Measurements from ENCODE around the gene CYP46A1. TPM values are rescaled to one million over a fixed set of nuclear protein-coding genes. Genes with fewer than 3 reads are reported as not detected.
A peak's percentile ranks its signal among the peaks of the same experiment; 100 is the strongest.

Gene CYP46A1
- total and polyA plus RNA-seq, 12 donors, result 0.67 to 5.9 (median 2.1) TPM

DNA sequence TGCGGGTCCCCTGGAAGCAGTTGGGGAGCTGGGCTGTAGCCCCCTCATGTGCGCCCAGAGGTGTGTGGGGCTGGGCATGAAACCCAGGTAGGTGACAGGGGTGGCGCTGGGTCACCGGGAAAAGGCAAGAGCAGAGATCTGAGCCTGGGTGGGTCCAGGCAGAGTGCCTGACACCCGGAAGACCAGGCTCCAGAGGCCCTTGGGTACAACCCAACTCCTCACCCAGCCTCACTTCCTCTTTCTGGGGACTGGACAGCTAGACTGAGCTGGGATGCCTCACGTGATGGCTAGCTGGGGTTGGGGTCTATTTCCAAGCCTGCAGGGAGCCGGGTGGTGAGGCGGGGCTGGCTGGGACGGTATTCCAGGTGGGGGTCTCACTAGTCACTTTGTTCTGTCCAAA, 16.3 kb upstream of the CYP46A1 start:
- no peak overlapping the region for H3K4me3 ChIP-seq
- no peaks in the 10 kb centered on the region for H3K9me3 ChIP-seq (replicated peaks in 1 of 3)
- intact Hi-C loops (cut with DNase I), result no loop called here
- H3K27me3 ChIP-seq, result no peaks in the 10 kb centered on the region
- WGBS, 4 donors, result 74 to 88% (median 77%) methylated on average over 5 to 9 of the region's 9 CpGs
- DNase-seq, result peak in 2 of 7 donors; percentile 8 to 28
- H3K4me1 ChIP-seq (replicated peaks in 1 of 2), result no peaks in the 10 kb centered on the region
- TF ChIP-seq POLR2A (IDR thresholded peaks at IDR 0.05), result no peak
- TF ChIP-seq, protein P1, sequence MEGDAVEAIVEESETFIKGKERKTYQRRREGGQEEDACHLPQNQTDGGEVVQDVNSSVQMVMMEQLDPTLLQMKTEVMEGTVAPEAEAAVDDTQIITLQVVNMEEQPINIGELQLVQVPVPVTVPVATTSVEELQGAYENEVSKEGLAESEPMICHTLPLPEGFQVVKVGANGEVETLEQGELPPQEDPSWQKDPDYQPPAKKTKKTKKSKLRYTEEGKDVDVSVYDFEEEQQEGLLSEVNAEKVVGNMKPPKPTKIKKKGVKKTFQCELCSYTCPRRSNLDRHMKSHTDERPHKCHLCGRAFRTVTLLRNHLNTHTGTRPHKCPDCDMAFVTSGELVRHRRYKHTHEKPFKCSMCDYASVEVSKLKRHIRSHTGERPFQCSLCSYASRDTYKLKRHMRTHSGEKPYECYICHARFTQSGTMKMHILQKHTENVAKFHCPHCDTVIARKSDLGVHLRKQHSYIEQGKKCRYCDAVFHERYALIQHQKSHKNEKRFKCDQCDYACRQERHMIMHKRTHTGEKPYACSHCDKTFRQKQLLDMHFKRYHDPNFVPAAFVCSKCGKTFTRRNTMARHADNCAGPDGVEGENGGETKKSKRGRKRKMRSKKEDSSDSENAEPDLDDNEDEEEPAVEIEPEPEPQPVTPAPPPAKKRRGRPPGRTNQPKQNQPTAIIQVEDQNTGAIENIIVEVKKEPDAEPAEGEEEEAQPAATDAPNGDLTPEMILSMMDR (IDR thresholded peaks at IDR 0.05), result no peak
- H3K27ac ChIP-seq, result no peak overlapping the region
- H3K36me3 ChIP-seq (replicated peaks in 1 of 2), result no peaks in the 10 kb centered on the region

DNA sequence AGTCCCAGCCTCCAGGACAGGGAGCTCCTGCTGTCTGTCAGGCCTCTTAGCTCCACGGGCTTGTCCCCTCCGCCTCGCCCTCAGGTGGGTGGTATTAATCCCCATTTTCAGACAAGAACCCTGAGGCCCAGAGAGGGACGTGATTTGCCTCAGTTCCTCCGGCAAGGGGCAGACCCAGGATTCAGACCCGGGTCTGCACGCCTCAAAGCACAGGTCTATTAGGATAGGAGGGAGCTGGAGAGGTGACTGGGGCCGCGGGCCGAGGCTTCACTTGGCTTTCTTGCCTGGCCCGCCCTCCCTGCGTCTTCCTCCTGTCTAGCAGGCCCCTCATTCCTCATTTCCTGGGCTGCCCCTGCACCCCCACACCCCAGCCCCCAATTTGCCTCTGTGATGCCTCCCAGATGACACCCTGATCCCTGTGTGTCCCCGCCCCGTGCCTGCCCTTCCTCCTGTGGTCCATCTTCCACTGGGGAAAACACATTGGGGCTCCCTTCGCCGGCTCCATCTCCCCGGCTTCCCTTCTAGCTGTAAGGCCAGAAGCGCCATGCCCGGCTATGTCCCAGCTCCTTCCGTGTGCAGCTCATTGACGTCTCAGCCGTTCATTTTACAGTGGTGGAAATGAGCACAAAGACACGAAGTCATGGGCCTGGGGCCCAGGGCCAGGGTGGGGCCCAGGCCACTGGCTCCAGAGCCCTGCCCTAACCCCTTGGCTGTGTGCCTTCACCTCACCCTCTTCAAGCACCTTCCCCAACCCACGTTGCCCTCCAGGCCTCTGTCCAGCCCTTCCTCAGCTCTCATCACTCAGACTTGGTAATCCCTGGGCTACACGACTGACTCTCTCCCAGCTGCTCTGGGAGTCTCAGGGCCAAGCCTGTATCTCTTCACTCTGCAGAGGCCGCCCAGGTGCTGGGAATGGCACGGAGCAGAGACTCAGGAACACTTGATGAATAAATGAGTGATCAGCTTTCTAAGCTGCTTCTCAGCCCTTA, 15.5 kb upstream of the CYP46A1 start:
- H3K27me3 ChIP-seq, result no peaks in the 10 kb centered on the region
- no peaks in the 10 kb centered on the region for H3K36me3 ChIP-seq (replicated peaks in 1 of 2)
- H3K4me3 ChIP-seq, result no peak overlapping the region
- WGBS, 4 donors, result 84 to 92% (median 87%) methylated on average over 20 to 27 of the region's 27 CpGs
- no peak overlapping the region for H3K27ac ChIP-seq
- TF ChIP-seq POLR2A (IDR thresholded peaks at IDR 0.05), result no peak
- TF ChIP-seq, protein P1 (IDR thresholded peaks at IDR 0.05), result no peak
- intact Hi-C loops (cut with DNase I), result no loop called here
- no peaks in the 10 kb centered on the region for H3K9me3 ChIP-seq (replicated peaks in 1 of 3)
- H3K4me1 ChIP-seq (replicated peaks in 1 of 2), result no peaks in the 10 kb centered on the region
- no peak for DNase-seq

DNA sequence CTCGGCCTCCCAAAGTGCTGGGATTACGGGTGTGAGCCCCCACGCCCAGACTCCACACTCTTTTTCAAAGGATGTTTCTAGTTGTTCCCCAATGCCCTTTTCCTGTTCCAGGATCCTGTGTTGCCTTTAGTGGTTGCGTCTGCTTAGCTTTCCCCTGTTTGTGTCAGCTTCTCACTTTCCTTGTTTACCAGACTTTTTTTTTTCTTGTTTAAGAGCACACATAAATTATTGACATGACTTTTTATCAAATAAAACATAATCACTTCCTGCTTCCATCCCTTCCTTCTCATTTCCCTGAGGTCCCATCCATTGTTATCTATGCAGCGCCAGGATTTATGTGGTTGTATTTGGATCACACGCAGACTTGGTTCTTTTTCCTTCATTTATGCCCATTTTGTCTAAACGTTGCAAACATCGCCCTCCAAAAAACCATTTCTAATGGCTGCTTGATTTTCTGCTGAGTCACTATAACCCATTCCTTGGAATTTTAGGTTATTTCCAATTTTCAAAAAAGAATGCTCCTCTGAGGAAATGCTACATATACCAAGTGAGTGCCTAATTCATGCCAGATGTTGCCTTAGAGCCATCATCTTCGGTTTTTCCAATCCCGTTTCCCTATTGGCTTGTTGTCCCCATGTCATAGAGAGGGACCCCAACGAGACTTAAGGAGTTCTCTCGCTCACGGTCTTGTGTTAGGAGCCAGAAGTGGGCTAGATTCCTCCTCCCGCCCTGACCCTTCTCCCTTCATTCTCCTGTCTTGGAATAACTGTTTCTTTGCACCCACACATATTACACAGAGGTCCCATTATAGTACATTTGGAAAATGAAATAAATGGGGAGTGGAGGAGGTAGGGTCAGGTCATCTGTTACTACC, 13.5 kb upstream of the CYP46A1 start:
- Histone ChIP-seq H3K36me3 (replicated peaks in 1 of 2) (no peaks in the 10 kb centered on the region), H3K9me3 (replicated peaks in 1 of 3) (no peaks in the 10 kb centered on the region), H3K27me3 (no peaks in the 10 kb centered on the region), H3K27ac (no peak overlapping the region), H3K4me3 (no peak overlapping the region), H3K4me1 (replicated peaks in 1 of 2) (no peaks in the 10 kb centered on the region)
- intact Hi-C loops (cut with DNase I), result no loop called here
- TF ChIP-seq POLR2A (IDR thresholded peaks at IDR 0.05), result no peak
- TF ChIP-seq, protein P1 (IDR thresholded peaks at IDR 0.05), result no peak
- 77 to 81% (median 79%) methylated on average over 14 of the region's 14 CpGs for WGBS, 4 donors
- DNase-seq, result no peak
